ENCODE measurements around the gene TGOLN2. TPM values are rescaled to one million over a fixed set of nuclear protein-coding genes. Genes with fewer than 3 reads are reported as not detected.
"Not testable (repeated sequence)": the region's sequence is repeated elsewhere in the genome, so short reads cannot be mapped to it uniquely, and the experiment has no call there.

Gene TGOLN2
- total RNA-seq, 1 donor from 2014 or later, result 101 TPM

DNA sequence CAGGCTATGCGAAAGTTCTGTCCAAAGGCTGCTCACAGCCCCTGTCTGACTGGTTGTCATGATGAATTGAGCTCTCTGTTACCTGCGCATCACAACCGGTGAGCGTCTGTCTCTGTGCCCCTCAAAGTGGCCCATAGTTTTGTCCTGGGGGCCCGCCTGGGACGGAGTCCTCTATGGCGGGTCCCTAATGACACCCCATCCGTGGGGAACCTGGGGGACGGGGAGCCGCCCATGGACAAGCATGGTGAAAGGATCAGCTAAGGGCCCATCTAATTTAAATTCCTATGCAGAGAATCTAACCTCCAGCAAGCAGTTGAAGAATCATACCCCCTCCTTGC lies 27.3 kb upstream of the TGOLN2 start:
- DNase-seq (ENCODE audit: low read depth), result no peak

DNA sequence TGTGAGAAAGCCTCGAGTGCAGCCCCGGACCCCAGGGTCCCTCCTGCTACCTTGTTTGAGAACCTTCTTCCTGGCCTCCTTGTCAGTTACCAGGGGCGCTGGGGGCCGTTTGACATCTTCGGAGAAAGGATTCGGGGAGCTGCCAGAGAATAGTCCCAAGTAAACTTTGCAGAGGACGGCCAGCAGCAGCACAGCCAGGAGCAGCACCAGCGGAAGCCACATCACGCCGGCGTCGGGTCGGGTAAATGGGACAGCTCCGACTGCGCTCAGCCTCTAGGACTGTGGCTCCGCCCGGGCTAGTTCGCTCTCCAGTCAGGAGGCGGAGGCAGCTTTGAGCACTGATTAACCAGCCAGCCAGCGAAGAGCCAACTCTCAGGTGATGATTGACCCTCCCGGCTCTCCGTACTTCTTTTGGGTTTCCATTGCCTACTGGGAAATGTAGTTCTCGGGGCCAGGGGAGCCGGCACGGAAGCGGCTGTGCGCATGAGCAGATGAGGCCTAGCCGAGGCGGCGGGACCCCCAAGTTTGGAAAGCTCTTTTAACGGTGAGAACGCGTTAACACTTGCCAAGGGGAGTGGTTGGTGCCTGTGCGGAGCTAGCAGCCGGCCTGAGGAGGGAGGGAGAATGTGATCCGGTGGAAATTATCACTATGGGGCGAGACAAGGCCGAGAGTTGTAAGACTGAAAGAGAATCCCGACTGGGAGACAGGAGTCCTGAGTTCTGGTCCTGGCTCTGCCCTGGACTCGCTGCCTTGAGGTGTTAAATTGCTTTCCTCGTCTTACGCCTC lies 26.7 kb upstream of the TGOLN2 start, which contains the start of the genes ELMOD3 and RETSAT:
TSS of gene ELMOD3 (plus strand) at position 484 of the 787 bp plus-strand sequence. CDS start 2,430 bp downstream, outside the sequence.
TSS of gene RETSAT (minus strand) at position 243 of the 787 bp plus-strand sequence. CDS start at position 222, 21 bp downstream.
- H3K36me3 ChIP-seq (ENCODE audit: control insufficient read depth, insufficient read depth, low read length), result peaks cover 1% of the 10 kb centered on the region
- peak; percentile 98 for DNase-seq (ENCODE audit: low read depth)
- H3K27me3 ChIP-seq (ENCODE audit: control insufficient read depth, insufficient read depth, low read length), result no peaks in the 10 kb centered on the region
- H3K4me3 ChIP-seq (ENCODE audit: low read depth, low read length), result peak within 1 kb of the TSS; percentile 73
- TF ChIP-seq, protein P1, sequence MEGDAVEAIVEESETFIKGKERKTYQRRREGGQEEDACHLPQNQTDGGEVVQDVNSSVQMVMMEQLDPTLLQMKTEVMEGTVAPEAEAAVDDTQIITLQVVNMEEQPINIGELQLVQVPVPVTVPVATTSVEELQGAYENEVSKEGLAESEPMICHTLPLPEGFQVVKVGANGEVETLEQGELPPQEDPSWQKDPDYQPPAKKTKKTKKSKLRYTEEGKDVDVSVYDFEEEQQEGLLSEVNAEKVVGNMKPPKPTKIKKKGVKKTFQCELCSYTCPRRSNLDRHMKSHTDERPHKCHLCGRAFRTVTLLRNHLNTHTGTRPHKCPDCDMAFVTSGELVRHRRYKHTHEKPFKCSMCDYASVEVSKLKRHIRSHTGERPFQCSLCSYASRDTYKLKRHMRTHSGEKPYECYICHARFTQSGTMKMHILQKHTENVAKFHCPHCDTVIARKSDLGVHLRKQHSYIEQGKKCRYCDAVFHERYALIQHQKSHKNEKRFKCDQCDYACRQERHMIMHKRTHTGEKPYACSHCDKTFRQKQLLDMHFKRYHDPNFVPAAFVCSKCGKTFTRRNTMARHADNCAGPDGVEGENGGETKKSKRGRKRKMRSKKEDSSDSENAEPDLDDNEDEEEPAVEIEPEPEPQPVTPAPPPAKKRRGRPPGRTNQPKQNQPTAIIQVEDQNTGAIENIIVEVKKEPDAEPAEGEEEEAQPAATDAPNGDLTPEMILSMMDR (IDR thresholded peaks at IDR 0.05; ENCODE audit: insufficient read depth, low read length, poor library complexity, severe bottlenecking), result no peak

More for the DNA sequence above, 27.3 kb upstream of the TGOLN2 start:
- TF ChIP-seq, protein P1 (IDR thresholded peaks at IDR 0.05; ENCODE audit: insufficient read depth, low read length, poor library complexity, severe bottlenecking), result no peak
- Histone ChIP-seq H3K4me3 (ENCODE audit: low read depth, low read length) (peak overlapping the region; percentile 73), H3K27me3 (ENCODE audit: control insufficient read depth, insufficient read depth, low read length) (no peaks in the 10 kb centered on the region), H3K36me3 (ENCODE audit: control insufficient read depth, insufficient read depth, low read length) (peaks cover 1% of the 10 kb centered on the region)

DNA sequence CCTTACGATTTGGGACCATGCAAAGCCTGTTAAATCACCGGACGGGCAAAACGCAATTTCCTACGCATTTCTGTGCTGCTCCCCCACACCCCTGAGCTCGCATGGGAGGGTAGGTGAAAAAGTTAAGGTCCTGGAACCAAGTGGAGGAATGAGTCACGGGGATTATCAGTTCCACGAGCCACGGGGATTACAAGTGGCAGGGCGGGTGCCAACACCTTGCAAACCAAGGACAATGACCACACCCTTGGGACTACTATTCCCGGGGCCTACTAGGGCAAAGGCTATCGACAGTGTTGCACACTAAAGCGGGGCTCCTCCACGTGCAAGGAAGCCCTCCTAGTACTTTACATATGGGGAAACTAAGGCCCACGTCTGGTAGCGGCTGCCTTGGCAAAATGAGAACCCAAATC lies 26.1 kb upstream of the TGOLN2 start:
- no peak for DNase-seq (ENCODE audit: low read depth)
- H3K36me3 ChIP-seq (ENCODE audit: control insufficient read depth, insufficient read depth, low read length), result peaks cover 1% of the 10 kb centered on the region

DNA sequence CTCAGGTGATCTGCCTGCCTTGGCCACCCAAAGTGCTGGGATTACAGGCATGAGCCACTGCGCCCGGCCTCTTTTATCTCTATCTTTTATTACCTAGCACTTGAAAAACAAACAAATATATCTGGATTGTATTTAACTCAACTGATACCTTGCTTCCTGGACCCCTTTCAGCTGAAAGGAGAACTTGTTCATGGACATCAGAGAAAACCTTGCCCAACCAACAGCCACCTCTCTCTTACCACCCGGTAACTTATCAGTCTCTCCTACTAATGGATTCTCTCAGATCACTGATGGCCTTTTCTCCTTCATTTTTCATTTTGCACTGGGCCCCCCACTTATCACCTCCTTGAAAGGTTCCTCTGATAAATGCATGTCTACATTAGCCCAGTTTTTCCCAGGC lies 19.8 kb upstream of the TGOLN2 start:
- DNase-seq (ENCODE audit: low read depth), result no peak
- Histone ChIP-seq H3K36me3 (ENCODE audit: control insufficient read depth, insufficient read depth, low read length) (peaks cover 1% of the 10 kb centered on the region), H3K4me3 (ENCODE audit: low read depth, low read length) (no peak overlapping the region), H3K27me3 (ENCODE audit: control insufficient read depth, insufficient read depth, low read length) (no peaks in the 10 kb centered on the region)
- TF ChIP-seq, protein P1 (IDR thresholded peaks at IDR 0.05; ENCODE audit: insufficient read depth, low read length, poor library complexity, severe bottlenecking), result no peak

More for the DNA sequence above, 26.1 kb upstream of the TGOLN2 start:
- peak overlapping the region; percentile 73 for H3K4me3 ChIP-seq (ENCODE audit: low read depth, low read length)
- no peaks in the 10 kb centered on the region for H3K27me3 ChIP-seq (ENCODE audit: control insufficient read depth, insufficient read depth, low read length)
- TF ChIP-seq, protein P1 (IDR thresholded peaks at IDR 0.05; ENCODE audit: insufficient read depth, low read length, poor library complexity, severe bottlenecking), result no peak

DNA sequence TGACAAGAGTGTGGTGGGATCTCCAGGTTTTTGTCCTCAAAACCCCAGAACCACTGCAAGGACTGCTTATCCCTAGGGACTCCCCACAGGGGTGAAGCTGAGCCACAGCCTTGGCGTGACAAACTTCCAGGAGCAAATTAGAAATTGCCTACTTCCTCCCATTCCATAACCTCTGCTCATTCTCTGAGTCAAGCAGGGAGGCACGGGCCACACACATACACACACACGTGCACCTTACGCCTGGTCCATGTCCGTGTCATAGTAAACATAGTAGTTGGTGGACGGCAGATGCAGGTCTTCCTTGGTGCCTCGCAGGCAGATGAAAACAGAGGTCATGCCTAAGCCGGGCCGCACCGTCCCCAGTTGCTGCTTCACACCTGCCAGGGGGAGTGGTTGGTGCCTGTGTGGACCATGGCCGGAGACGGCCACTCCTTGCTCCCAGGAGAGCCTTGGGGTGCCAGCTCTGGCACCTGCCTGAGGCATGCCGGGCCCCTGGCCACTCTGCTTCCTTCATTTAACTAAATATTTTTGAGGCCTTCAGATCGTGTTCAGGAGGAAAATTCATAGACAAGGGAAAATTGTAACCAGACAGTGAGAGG lies 16.7 kb upstream of the TGOLN2 start:
- TF ChIP-seq, protein P1 (IDR thresholded peaks at IDR 0.05; ENCODE audit: insufficient read depth, low read length, poor library complexity, severe bottlenecking), result no peak
- Histone ChIP-seq H3K4me3 (ENCODE audit: low read depth, low read length) (no peak overlapping the region), H3K27me3 (ENCODE audit: control insufficient read depth, insufficient read depth, low read length) (peaks cover 2% of the 10 kb centered on the region), H3K36me3 (ENCODE audit: control insufficient read depth, insufficient read depth, low read length) (no peaks in the 10 kb centered on the region)
- no peak for DNase-seq (ENCODE audit: low read depth)

DNA sequence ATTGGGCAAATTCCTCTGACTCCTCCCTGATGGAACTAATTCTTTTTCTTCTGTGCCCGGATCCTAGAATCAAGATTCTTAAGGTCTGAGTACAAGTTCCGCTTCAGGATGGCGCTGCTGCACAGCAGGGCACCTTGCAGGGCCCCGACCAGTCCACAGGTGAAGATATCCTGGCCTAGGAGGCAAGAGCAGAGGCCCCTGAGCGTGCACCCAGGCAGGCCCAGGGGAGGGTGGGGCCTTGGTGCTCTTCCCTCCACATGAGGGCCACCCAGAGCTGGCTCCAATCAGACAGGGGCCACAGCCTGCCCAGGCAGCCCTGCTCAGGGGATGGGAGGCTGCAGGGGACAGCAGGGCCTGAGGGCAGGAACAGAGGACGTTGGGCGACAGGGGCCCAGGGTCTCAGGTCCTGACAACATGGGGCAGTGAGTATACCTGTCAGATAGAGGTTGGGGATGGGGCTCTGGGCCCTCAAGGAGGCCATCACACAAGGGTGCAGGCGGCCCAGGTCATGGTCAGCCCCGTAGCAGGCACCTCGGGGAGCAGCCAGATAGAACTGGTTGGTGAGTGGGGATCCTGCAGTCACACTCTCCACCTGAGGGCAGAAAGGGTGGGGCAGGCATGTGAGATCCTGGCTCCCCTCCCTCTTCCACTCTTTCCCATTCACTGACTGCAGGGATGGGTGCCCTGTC lies 15.6 kb upstream of the TGOLN2 start:
- not testable (repeated sequence) for H3K4me3 ChIP-seq (ENCODE audit: low read depth, low read length); DNase-seq (ENCODE audit: low read depth); H3K27me3 ChIP-seq (ENCODE audit: control insufficient read depth, insufficient read depth, low read length); H3K36me3 ChIP-seq (ENCODE audit: control insufficient read depth, insufficient read depth, low read length)
